Karpas-422 (cell line): Measurements from ENCODE around the gene FAM13A. TPM values are rescaled to one million over a fixed set of nuclear protein-coding genes. Genes with fewer than 3 reads are reported as not detected.

ENCODE experiments used
- DNase-seq: peaks from one replicate; pipeline ENCODE4 v3.0.0-alpha.2; 2015
- H2AFZ ChIP-seq: fragments of 200-600 bp; sonication (generic); 2 replicates; pipeline ENCODE4 v1.6.1; 2014; ENCODE audit warnings: antibody characterized with exemption, low read length, mixed read lengths
- H3K27ac ChIP-seq: fragments of 200-600 bp; sonication (generic); 2 replicates; pipeline ENCODE4 v1.5.1; 2014; ENCODE audit warnings: mild to moderate bottlenecking, low read length, moderate library complexity
- H3K27me3 ChIP-seq: fragments of 200-600 bp; sonication (generic); 2 replicates; pipeline ENCODE4 v1.6.1; 2014; ENCODE audit warnings: low read length, mixed read lengths
- H3K36me3 ChIP-seq: fragments of 200-600 bp; sonication (generic); 2 replicates; pipeline ENCODE4 v1.6.1; 2014; ENCODE audit warnings: low read length, mixed read lengths; ENCODE audit not compliant: insufficient read depth
- H3K4me1 ChIP-seq: fragments of 200-600 bp; sonication (generic); 2 replicates; pipeline ENCODE4 v1.6.1; 2014; ENCODE audit warnings: mild to moderate bottlenecking, low read length, mixed read lengths
- H3K4me2 ChIP-seq: fragments of 200-600 bp; sonication (generic); 2 replicates; pipeline ENCODE4 v1.6.1; 2014; ENCODE audit warnings: low read length, low read depth, mild to moderate bottlenecking; ENCODE audit not compliant: poor library complexity, severe bottlenecking
- H3K4me3 ChIP-seq: fragments of 200-600 bp; sonication (generic); 2 replicates; pipeline ENCODE4 v1.5.1; 2014; ENCODE audit warnings: mild to moderate bottlenecking, antibody characterized with exemption, low read length, mixed read lengths
- H3K79me2 ChIP-seq: fragments of 200-600 bp; sonication (generic); 2 replicates; pipeline ENCODE4 v1.6.1; 2014; ENCODE audit warnings: mild to moderate bottlenecking, low read length, mixed read lengths
- H3K9ac ChIP-seq: fragments of 200-600 bp; sonication (generic); 2 replicates; pipeline ENCODE4 v1.6.0; 2014; ENCODE audit warnings: low read length
- H3K9me2 ChIP-seq: fragments of 200-600 bp; sonication (generic), shearing (Covaris generic); replicated peaks from 2 replicates; pipeline ENCODE4 v1.6.0; 2014; ENCODE audit warnings: mild to moderate bottlenecking, low read length, moderate library complexity; ENCODE audit not compliant: insufficient read depth
- H3K9me3 ChIP-seq: fragments of 300-700, 200-600 bp; sonication (generic); 2 replicates; pipeline ENCODE4 v1.6.1; 2014; ENCODE audit warnings: low read length, mixed read lengths
- H4K20me1 ChIP-seq: fragments of 200-600 bp; sonication (generic); 2 replicates; pipeline ENCODE4 v1.6.1; 2014; ENCODE audit warnings: mild to moderate bottlenecking, antibody characterized with exemption, low read length, low read depth; ENCODE audit not compliant: insufficient read depth
- total RNA-seq: library from RNA; depleted of rRNA; stranded (reverse); fragments of >200 nt; shearing (Covaris generic); gene quantifications from 2 replicates; pipeline ENCODE4 v1.2.3, GENCODE V29; 2014; ENCODE audit warnings: low replicate concordance

Gene FAM13A
- total RNA-seq, 1 experiment from 2014 or later, result 0.30 TPM

- Histone ChIP-seq H3K36me3 (no peaks in the 10 kb centered on the region), H3K9ac (no peak overlapping the region), H3K27me3 (no peaks in the 10 kb centered on the region), H3K4me2 (no peak overlapping the region), H3K9me3 (no peaks in the 10 kb centered on the region), H2AFZ (no peak overlapping the region), H3K79me2 (no peaks in the 10 kb centered on the region), H3K4me3 (no peak overlapping the region), H3K4me1 (no peaks in the 10 kb centered on the region), H4K20me1 (no peaks in the 10 kb centered on the region), H3K27ac (no peak overlapping the region), H3K9me2 (no peaks in the 10 kb centered on the region)
- no peak for DNase-seq
These were observed 63.7 kb downstream of the FAM13A start for GRCh38 chr4:88993246-88993645.

GRCh38 chr4:88991746-88992145 lies 65.2 kb downstream of the FAM13A start:
- H3K27ac ChIP-seq, result no peak overlapping the region
- H3K79me2 ChIP-seq, result no peaks in the 10 kb centered on the region
- H2AFZ ChIP-seq, result no peak overlapping the region
- no peak overlapping the region for H3K4me2 ChIP-seq
- H3K9ac ChIP-seq, result no peak overlapping the region
- H3K9me3 ChIP-seq, result no peaks in the 10 kb centered on the region
- H4K20me1 ChIP-seq, result no peaks in the 10 kb centered on the region
- no peaks in the 10 kb centered on the region for H3K36me3 ChIP-seq
- H3K4me3 ChIP-seq, result no peak overlapping the region
- H3K9me2 ChIP-seq, result no peaks in the 10 kb centered on the region
- DNase-seq, result no peak
- no peaks in the 10 kb centered on the region for H3K4me1 ChIP-seq
- H3K27me3 ChIP-seq, result no peaks in the 10 kb centered on the region

- DNase-seq, result no peak
- Histone ChIP-seq H3K9ac (no peak overlapping the region), H3K4me3 (no peak overlapping the region), H3K27ac (no peak overlapping the region), H3K4me1 (no peaks in the 10 kb centered on the region), H3K36me3 (no peaks in the 10 kb centered on the region), H3K9me2 (no peaks in the 10 kb centered on the region), H3K9me3 (no peaks in the 10 kb centered on the region), H3K79me2 (no peaks in the 10 kb centered on the region), H3K4me2 (no peak overlapping the region), H2AFZ (no peak overlapping the region), H4K20me1 (no peaks in the 10 kb centered on the region), H3K27me3 (no peaks in the 10 kb centered on the region)
These were observed 67.0 kb downstream of the FAM13A start for GRCh38 chr4:88989990-88990389.

- Histone ChIP-seq H3K4me3 (no peak overlapping the region), H3K9ac (no peak overlapping the region), H3K27me3 (no peaks in the 10 kb centered on the region), H3K9me3 (no peaks in the 10 kb centered on the region), H3K79me2 (no peaks in the 10 kb centered on the region), H2AFZ (no peak overlapping the region), H3K9me2 (no peaks in the 10 kb centered on the region), H3K4me1 (no peaks in the 10 kb centered on the region), H3K36me3 (no peaks in the 10 kb centered on the region), H3K27ac (no peak overlapping the region), H3K4me2 (no peak overlapping the region), H4K20me1 (no peaks in the 10 kb centered on the region)
- DNase-seq, result no peak
These were observed 71.8 kb downstream of the FAM13A start for GRCh38 chr4:88985088-88985773.

GRCh38 chr4:88982757-88983156 lies 74.2 kb downstream of the FAM13A start:
- H3K4me2 ChIP-seq, result no peak overlapping the region
- no peak overlapping the region for H3K27ac ChIP-seq
- H3K79me2 ChIP-seq, result no peaks in the 10 kb centered on the region
- H3K9ac ChIP-seq, result no peak overlapping the region
- no peaks in the 10 kb centered on the region for H3K36me3 ChIP-seq
- no peaks in the 10 kb centered on the region for H3K9me2 ChIP-seq
- no peak overlapping the region for H3K4me3 ChIP-seq
- H2AFZ ChIP-seq, result no peak overlapping the region
- no peaks in the 10 kb centered on the region for H3K4me1 ChIP-seq
- no peaks in the 10 kb centered on the region for H3K9me3 ChIP-seq
- no peaks in the 10 kb centered on the region for H4K20me1 ChIP-seq
- no peak for DNase-seq
- H3K27me3 ChIP-seq, result no peaks in the 10 kb centered on the region; the same call in 1 of the 2 replicates

GRCh38 chr4:88981993-88982392 lies 75.0 kb downstream of the FAM13A start:
- no peak overlapping the region for H3K4me3 ChIP-seq
- H3K9me3 ChIP-seq, result no peaks in the 10 kb centered on the region
- no peak overlapping the region for H3K9ac ChIP-seq
- H3K27me3 ChIP-seq, result no peaks in the 10 kb centered on the region; the same call in 1 of the 2 replicates
- H4K20me1 ChIP-seq, result no peaks in the 10 kb centered on the region
- no peaks in the 10 kb centered on the region for H3K79me2 ChIP-seq
- no peaks in the 10 kb centered on the region for H3K4me1 ChIP-seq
- DNase-seq, result no peak
- no peak overlapping the region for H2AFZ ChIP-seq
- H3K9me2 ChIP-seq, result no peaks in the 10 kb centered on the region
- H3K36me3 ChIP-seq, result no peaks in the 10 kb centered on the region
- H3K27ac ChIP-seq, result no peak overlapping the region
- H3K4me2 ChIP-seq, result no peak overlapping the region

- no peak overlapping the region for H2AFZ ChIP-seq
- H3K27ac ChIP-seq, result no peak overlapping the region
These were observed 75.4 kb downstream of the FAM13A start for GRCh38 chr4:88981556-88981955.

GRCh38 chr4:88979276-88979675 lies 77.7 kb downstream of the FAM13A start:
- Histone ChIP-seq H3K4me2 (no peak overlapping the region), H3K27ac (no peak overlapping the region), H3K4me3 (no peak overlapping the region), H4K20me1 (no peaks in the 10 kb centered on the region), H3K9ac (no peak overlapping the region), H3K4me1 (no peaks in the 10 kb centered on the region), H3K9me3 (no peaks in the 10 kb centered on the region), H3K9me2 (no peaks in the 10 kb centered on the region), H3K27me3 (no peaks in the 10 kb centered on the region; the same call in 1 of the 2 replicates), H3K79me2 (no peaks in the 10 kb centered on the region), H3K36me3 (no peaks in the 10 kb centered on the region), H2AFZ (no peak overlapping the region)
- no peak for DNase-seq

More at GRCh38 chr4:88981556-88981955, 75.4 kb downstream of the FAM13A start:
- no peak overlapping the region for H3K4me3 ChIP-seq
- H3K9ac ChIP-seq, result no peak overlapping the region
- H4K20me1 ChIP-seq, result no peaks in the 10 kb centered on the region
- no peak for DNase-seq
- no peaks in the 10 kb centered on the region for H3K79me2 ChIP-seq
- no peaks in the 10 kb centered on the region for H3K9me2 ChIP-seq
- H3K27me3 ChIP-seq, result no peaks in the 10 kb centered on the region; the same call in 1 of the 2 replicates
- H3K4me2 ChIP-seq, result no peak overlapping the region
- H3K36me3 ChIP-seq, result no peaks in the 10 kb centered on the region
- H3K4me1 ChIP-seq, result no peaks in the 10 kb centered on the region
- no peaks in the 10 kb centered on the region for H3K9me3 ChIP-seq
